ENCODE results near the gene RTRAF. TPM values are rescaled to one million over a fixed set of nuclear protein-coding genes. Genes with fewer than 3 reads are reported as not detected.

The RTRAF gene
- total RNA-seq, 4 donors from 2014 or later, result 15.7 to 48.3 (median 36.1) TPM

GRCh38 chr14:52026901-52027300 is 37.6 kb downstream of the RTRAF start:
- H3K36me3 ChIP-seq, result no peaks in the 10 kb centered on the region
- H3K4me1 ChIP-seq, result no peaks in the 10 kb centered on the region
- H3K9me3 ChIP-seq, result no peaks in the 10 kb centered on the region
- TF ChIP-seq CTCF (IDR thresholded peaks at IDR 0.05), result no peak
- no peak for TF ChIP-seq POLR2A (IDR thresholded peaks at IDR 0.05)
- DNase-seq, result no peak
- H3K4me3 ChIP-seq, result no peak overlapping the region
- H3K27ac ChIP-seq, result no peak overlapping the region
- H3K27me3 ChIP-seq, result no peaks in the 10 kb centered on the region

- Histone ChIP-seq H3K4me1 (no peaks in the 10 kb centered on the region), H3K27me3 (no peaks in the 10 kb centered on the region), H3K36me3 (no peaks in the 10 kb centered on the region), H3K27ac (no peak overlapping the region), H3K4me3 (no peak overlapping the region), H3K9me3 (no peaks in the 10 kb centered on the region)
- TF ChIP-seq CTCF (IDR thresholded peaks at IDR 0.05) (no peak), POLR2A (IDR thresholded peaks at IDR 0.05) (no peak)
- no peak for DNase-seq
Measured at GRCh38 chr14:52029881-52030280, 40.5 kb downstream of the RTRAF start.

- TF ChIP-seq POLR2A (IDR thresholded peaks at IDR 0.05) (no peak), CTCF (IDR thresholded peaks at IDR 0.05) (no peak)
- Histone ChIP-seq H3K9me3 (no peaks in the 10 kb centered on the region), H3K4me1 (no peaks in the 10 kb centered on the region), H3K27me3 (no peaks in the 10 kb centered on the region), H3K4me3 (no peak overlapping the region), H3K27ac (peak overlapping the region in 1 of 4 donors; percentile 17), H3K36me3 (no peaks in the 10 kb centered on the region)
- DNase-seq, result no peak
Measured at GRCh38 chr14:52031781-52032180, 42.4 kb downstream of the RTRAF start.

GRCh38 chr14:52032204-52032801 is 43.0 kb downstream of the RTRAF start:
- Histone ChIP-seq H3K4me3 (no peak overlapping the region), H3K4me1 (no peaks in the 10 kb centered on the region), H3K9me3 (no peaks in the 10 kb centered on the region), H3K36me3 (no peaks in the 10 kb centered on the region), H3K27ac (peak overlapping the region in 1 of 4 donors; percentile 17), H3K27me3 (no peaks in the 10 kb centered on the region)
- TF ChIP-seq CTCF (IDR thresholded peaks at IDR 0.05) (no peak), POLR2A (IDR thresholded peaks at IDR 0.05) (no peak)
- no peak for DNase-seq

GRCh38 chr14:52033101-52033642 is 43.8 kb downstream of the RTRAF start:
- no peak for DNase-seq

More at GRCh38 chr14:52033101-52033642, 43.8 kb downstream of the RTRAF start:
- no peaks in the 10 kb centered on the region for H3K4me1 ChIP-seq
- H3K27me3 ChIP-seq, result no peaks in the 10 kb centered on the region
- no peak overlapping the region for H3K4me3 ChIP-seq
- no peak overlapping the region for H3K27ac ChIP-seq
- peaks cover 0 to 3% (median 0%) of the 10 kb centered on the region in 3 donors for H3K36me3 ChIP-seq
- TF ChIP-seq CTCF (IDR thresholded peaks at IDR 0.05) (no peak), POLR2A (IDR thresholded peaks at IDR 0.05) (no peak)
- H3K9me3 ChIP-seq, result no peaks in the 10 kb centered on the region
